Hepatocyte (in vitro differentiated cells): ENCODE measurements around the gene GTPBP3.

Experiments used
- CTCF ChIP-seq: fragments of 200-600 bp; sonication (generic); IDR thresholded peaks from 2 replicates; pipeline ENCODE4 v1.5.1; 2016; ENCODE audit warnings: antibody characterized with exemption, mild to moderate bottlenecking; ENCODE audit not compliant: poor library complexity
- EZH2 ChIP-seq: fragments of 200-600 bp; sonication (generic); IDR thresholded peaks from 2 replicates; pipeline ENCODE4 v1.6.1; 2016; ENCODE audit warnings: antibody characterized with exemption, mild to moderate bottlenecking, borderline replicate concordance
- EZH2phosphoT487 ChIP-seq: fragments of 200-600 bp; sonication (generic); IDR thresholded peaks from one replicate; pipeline ENCODE4 v1.6.1; 2018; ENCODE audit warnings: antibody characterized with exemption, mild to moderate bottlenecking, low read depth, moderate library complexity; ENCODE audit not compliant: unreplicated experiment, severe bottlenecking

- TF ChIP-seq CTCF (no peak), EZH2 (no peak), EZH2phosphoT487 (no peak)
These were observed 1.2 kb downstream of the GTPBP3 start for GRCh38 chr19:17338433-17339078.
